ENCODE measurements around the gene PRKCE. TPM values are rescaled to one million over a fixed set of nuclear protein-coding genes. Genes with fewer than 3 reads are reported as not detected.

PRKCE gene
- polyA plus RNA-seq, 3 donors = 8.3 to 9.2 (median 8.7) TPM

- no peak for DNase-seq (ENCODE audit: low read depth in 3 of 3, low spot score in 2 of 3)
Measured at GRCh38 chr2:46120792-46121555, 469.5 kb downstream of the PRKCE start.

DNA sequence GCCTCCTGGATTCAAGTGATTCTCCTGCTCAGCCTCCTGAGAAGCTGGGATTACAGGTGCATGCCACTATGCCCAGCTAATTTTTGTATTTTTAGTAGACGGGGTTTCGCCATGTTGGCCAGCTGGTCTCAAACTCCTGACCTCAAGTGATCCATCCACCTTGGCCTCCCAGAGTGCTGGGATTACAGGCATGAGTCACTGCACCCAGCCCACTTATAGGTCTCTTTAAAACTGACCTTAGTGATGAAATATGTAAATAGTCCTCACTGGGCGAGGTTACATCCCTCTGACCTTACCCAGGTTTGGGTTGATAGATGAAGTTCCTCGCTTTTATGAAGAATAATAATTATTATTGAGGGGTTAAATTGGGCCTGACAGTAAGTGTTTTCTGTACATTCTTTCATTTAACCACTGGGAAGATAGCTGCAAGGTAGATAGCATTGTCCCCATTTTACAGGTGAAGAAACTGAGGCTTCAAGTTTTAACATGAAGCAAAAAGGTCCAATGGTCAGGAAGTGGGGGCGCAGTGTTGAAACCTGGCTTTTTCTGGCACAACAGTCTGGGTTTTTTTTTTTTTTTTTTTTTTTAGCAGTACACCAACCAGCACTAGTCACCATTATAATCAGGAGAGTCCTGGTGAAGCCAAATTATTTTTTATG lies 471.0 kb downstream of the PRKCE start:
- no peak for DNase-seq (ENCODE audit: low read depth in 3 of 3, low spot score in 2 of 3)

DNA sequence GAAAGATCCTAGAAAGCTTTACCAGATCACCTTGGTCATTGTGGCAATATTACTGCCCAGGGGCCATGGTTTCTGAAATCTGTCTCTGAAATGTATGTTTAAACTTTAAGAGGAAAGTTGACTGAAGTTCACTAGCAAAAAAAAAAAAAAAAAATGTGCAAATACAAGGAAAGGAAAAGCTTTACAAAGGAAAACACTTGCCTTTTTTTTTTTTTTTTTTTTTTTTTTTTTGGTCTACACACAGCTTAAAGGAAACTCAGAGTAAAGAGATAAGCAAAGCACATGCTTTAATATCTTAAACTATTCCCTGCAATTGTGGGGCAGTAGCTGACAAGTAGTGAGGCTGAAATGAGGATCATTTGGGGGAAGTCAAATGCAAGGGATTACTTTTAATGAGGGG lies 471.5 kb downstream of the PRKCE start:
- DNase-seq (ENCODE audit: low read depth in 3 of 3, low spot score in 2 of 3) = no peak

- no peak for DNase-seq (ENCODE audit: low read depth in 3 of 3, low spot score in 2 of 3)
Measured at GRCh38 chr2:46125798-46126197, 474.3 kb downstream of the PRKCE start.

DNA sequence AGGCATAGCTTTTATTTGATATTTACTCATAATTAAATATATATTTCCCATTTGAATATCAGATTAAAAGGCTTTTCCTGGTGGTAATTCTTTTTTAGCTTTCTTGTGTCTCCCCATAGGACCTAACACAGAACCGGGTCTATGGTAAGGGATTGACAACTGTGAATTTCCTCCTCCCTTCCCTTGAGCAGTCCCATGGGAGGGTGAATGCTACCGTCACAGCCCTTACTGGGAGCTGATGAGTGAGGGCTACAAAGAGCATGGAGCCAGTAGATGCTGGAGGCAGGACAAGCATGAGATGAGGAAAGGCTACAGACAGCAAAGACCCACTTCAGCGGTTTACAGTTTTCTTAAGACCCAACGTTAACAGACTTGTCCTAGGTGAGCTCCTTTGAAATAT lies 475.1 kb downstream of the PRKCE start:
- no peak for DNase-seq (ENCODE audit: low read depth in 3 of 3, low spot score in 2 of 3)

- no peak for DNase-seq (ENCODE audit: low read depth in 3 of 3, low spot score in 2 of 3)
Measured at GRCh38 chr2:46127176-46127575, 475.7 kb downstream of the PRKCE start.

DNA sequence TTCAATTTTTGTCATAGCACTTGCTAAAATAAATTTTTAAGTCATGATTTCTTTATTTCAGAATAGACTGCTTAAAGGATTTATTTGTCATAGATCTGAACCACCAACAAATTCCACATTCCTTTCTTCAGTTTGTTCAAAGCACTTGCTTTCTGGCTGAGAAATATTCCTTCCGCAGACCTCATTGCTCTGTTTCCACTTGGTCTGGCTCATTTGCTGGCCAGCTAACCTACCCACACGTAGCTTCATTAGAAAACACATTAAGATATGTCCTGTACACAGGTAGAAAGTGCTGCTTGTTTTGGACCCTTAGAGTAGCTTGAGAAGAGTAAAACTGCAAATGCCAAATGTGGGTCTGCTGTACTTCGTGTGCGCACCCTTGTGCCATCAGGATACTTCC lies 479.0 kb downstream of the PRKCE start:
- DNase-seq (ENCODE audit: low read depth in 3 of 3, low spot score in 2 of 3) = no peak

GRCh38 chr2:46132996-46133395 lies 481.5 kb downstream of the PRKCE start:
- DNase-seq (ENCODE audit: low read depth in 3 of 3, low spot score in 2 of 3) = no peak

DNA sequence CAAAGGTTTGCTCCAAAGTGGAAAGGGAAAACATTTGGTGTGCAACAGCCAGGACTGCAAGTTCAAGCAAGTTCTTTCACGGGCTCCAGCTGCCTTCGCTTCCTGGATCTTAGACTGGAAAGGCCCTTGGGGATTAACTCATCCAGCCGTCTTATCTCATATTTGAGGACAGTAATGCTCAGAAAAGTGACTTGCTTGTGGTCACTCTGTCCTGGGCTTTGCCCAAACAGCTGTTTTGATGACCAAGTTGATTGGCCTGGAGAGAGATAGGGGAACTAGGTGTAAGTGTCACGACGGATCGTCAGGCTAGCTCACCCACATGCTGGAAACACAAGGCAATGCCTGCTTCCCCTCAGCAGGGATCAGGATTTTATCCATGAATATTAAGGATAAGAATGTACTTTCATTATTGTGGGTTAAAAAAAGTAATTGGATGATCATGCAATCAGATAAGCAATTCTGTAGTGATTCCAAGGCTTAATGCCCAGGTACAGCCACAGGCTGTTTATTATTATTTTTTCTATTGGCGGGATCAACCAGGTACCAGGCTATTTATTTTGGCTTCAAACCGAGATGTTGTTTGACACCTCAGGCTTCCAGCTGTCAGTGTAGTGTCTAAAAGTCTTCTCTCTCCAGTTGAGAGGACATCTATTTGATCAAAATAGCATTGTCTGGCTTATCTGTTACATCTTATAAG lies 483.2 kb downstream of the PRKCE start:
- DNase-seq (ENCODE audit: low read depth in 3 of 3, low spot score in 2 of 3) = peak in 1 of 3 donors; percentile 31

- no peak for DNase-seq (ENCODE audit: low read depth in 3 of 3, low spot score in 2 of 3)
Measured at GRCh38 chr2:46135228-46135855, 483.9 kb downstream of the PRKCE start.

DNA sequence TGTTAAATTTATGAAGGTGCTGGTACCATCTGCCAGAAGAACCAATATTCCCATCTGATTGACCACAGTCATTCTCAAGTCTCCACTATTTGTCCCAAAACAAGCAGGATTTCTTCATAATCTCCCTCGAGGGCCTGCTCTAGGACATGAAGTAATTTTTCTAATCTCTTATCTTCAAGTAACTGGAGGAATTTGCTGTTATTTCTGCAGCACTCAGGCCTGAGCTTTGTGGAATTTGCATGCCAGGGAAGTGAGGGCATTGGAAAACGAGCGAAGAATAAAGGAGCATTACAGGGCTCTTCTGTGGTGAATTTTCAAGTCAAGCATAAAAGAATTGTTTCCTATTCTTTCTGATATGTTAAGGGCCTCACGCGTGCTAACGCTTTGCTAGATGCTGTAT lies 484.5 kb downstream of the PRKCE start:
- no peak for DNase-seq (ENCODE audit: low read depth in 3 of 3, low spot score in 2 of 3)

- DNase-seq (ENCODE audit: low read depth in 3 of 3, low spot score in 2 of 3) = no peak
Measured at GRCh38 chr2:46136481-46136880, 485.0 kb downstream of the PRKCE start.

DNA sequence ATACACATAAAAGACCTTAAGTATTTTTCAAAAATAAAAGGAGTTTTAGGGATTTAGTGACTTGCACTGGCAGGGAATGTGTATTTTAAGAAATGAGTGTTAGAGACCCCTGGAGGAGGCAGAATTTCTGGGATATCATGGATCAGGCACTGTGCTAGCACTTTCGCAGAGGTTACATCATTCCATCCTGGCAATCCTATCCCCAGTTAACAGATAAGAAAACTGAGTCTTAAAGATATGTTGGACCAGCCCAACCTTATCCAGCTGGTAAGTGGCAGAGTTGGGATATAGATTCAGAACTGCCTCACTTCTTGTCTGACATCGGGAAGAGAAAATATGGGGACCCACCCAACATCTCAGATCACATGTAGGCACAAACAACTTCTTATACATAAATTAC lies 485.5 kb downstream of the PRKCE start:
- DNase-seq (ENCODE audit: low read depth in 3 of 3, low spot score in 2 of 3) = no peak

DNA sequence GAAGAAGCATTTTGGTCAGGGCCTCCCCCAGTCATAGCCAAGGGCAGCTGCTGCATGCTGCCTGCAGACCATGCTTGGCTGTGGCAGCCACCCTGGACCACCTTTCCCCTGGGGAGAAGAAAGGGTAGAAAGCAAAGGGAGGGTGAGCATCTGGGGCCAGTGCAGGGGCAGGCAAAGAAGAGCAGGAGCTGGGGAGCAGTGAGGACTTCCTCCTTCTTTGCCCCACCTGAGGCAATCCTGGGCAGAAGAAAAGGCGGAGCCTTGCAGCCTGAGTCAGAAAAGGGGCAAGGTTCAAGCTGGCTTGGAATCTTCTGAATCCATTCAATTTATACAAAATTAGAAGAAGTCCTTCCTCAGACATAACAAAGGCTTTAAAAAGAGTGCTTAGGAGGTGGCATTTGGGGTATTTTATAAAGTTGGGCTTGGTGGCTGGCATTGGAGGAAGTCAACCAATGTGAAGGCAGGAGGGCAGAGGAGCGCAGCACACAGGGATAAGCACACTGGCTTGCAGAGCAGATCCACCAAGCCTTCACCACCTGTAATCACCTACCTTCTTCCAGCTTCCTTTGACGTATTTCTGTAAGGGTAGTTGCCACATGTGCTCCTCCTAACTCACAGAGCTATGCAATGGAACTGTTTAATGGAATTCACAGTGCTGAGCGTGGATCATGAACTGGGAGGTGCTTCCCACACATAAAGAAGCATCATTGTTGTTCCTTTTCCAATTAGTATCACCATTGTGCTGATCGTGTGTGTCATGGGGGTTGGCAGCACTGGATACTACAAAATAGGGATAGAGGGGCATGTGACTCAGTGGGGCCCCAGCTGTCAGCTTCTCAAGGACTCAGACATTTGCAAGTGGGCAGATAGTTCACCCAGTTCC lies 491.3 kb downstream of the PRKCE start:
- no peak for DNase-seq (ENCODE audit: low read depth in 3 of 3, low spot score in 2 of 3)

GRCh38 chr2:46143429-46144132 lies 492.1 kb downstream of the PRKCE start:
- no peak for DNase-seq (ENCODE audit: low read depth in 3 of 3, low spot score in 2 of 3)

GRCh38 chr2:46144133-46144800 lies 492.8 kb downstream of the PRKCE start:
- no peak for DNase-seq (ENCODE audit: low read depth in 3 of 3, low spot score in 2 of 3)

- no peak for DNase-seq (ENCODE audit: low read depth in 3 of 3, low spot score in 2 of 3)
Measured at GRCh38 chr2:46145017-46145416, 493.5 kb downstream of the PRKCE start.

GRCh38 chr2:46145840-46146239 lies 494.4 kb downstream of the PRKCE start:
- no peak for DNase-seq (ENCODE audit: low read depth in 3 of 3, low spot score in 2 of 3)

- no peak for DNase-seq (ENCODE audit: low read depth in 3 of 3, low spot score in 2 of 3)
Measured at GRCh38 chr2:46146866-46147502, 495.5 kb downstream of the PRKCE start.
